GM12878 (cell line): ENCODE measurements around the gene PFKFB3. TPM values are rescaled to one million over a fixed set of nuclear protein-coding genes. Genes with fewer than 3 reads are reported as not detected.

ENCODE experiments used
- ATAC-seq: fragments of 200-7000 bp; cut with Tn5 transposase; 3 replicates; pipeline ENCODE4 v1.9.1; 2020; ENCODE audit warnings: mild to moderate bottlenecking, moderate library complexity
- BruUV-seq: library from RNA; stranded (reverse); fragments of 400-500 nt; replicated peaks from 2 replicates; lab custom pipeline; 2021; lab: Mats Ljungman, UMichigan
- CTCF ChIA-PET: fragments of 300-600 bp; sonication (Branson Sonifier 250); formaldehyde crosslinking; extraction: SDS; loops from one replicate; lab custom pipeline; 2021; ENCODE audit warnings: inconsistent platforms; lab: Yijun Ruan, JAX
- POLR2A ChIA-PET: fragments of 350-600 bp; formaldehyde crosslinking; extraction: SDS; loops from one replicate; lab custom pipeline; 2021; ENCODE audit warnings: inconsistent platforms; lab: Charles Lee
- RAD21 ChIA-PET: fragments of 300-600 bp; sonication (Branson Sonifier 250); formaldehyde crosslinking; loops from one replicate; lab custom pipeline; 2023; ENCODE audit warnings: antibody characterized with exemption; ENCODE audit not compliant: unreplicated experiment; lab: Charles Lee
- SMC1A ChIA-PET: fragments of 300-600 bp; sonication (Branson Sonifier 250); formaldehyde crosslinking; loops from one replicate; lab custom pipeline; 2023; ENCODE audit not compliant: unreplicated experiment, uncharacterized antibody; lab: Charles Lee
- DNase-seq: peaks from one replicate; pipeline ENCODE4 v3.0.0-alpha.2; 2011; ENCODE audit warnings: low read depth, low spot score
- FAIRE-seq: peaks from 3 replicates; lab custom pipeline; 2011; peaks lifted over from hg19 to GRCh38; lab: Jason Lieb, UNC
- H2AFZ ChIP-seq: 2 replicates; pipeline ENCODE4 v1.6.0; 2011; ENCODE audit warnings: low read depth, low read length, control low read depth; ENCODE audit not compliant: control insufficient read depth
- H3K27ac ChIP-seq: 2 replicates; pipeline ENCODE4 v1.5.1; 2011; ENCODE audit warnings: control low read depth; ENCODE audit not compliant: control insufficient read depth, insufficient read depth
- H3K27me3 ChIP-seq, 2 experiments: replicated peaks in 1 of 2; 2 replicates each; pipeline versions ENCODE4 v1.6.0 to v1.6.1; 2011; ENCODE audit warnings: low read length in 1 of 2; ENCODE audit not compliant: control insufficient read depth in 2 of 2, insufficient read depth in 2 of 2
- H3K36me3 ChIP-seq, 2 experiments: 2 replicates each; pipeline ENCODE4 v1.5.1; 2011; ENCODE audit warnings: low read length in 1 of 2; ENCODE audit not compliant: control insufficient read depth in 2 of 2, insufficient read depth in 2 of 2
- H3K4me1 ChIP-seq: 2 replicates; pipeline ENCODE4 v1.6.1; 2011; ENCODE audit warnings: mild to moderate bottlenecking, low read length, moderate library complexity, mixed read lengths; ENCODE audit not compliant: control insufficient read depth, insufficient read depth
- H3K4me2 ChIP-seq: 2 replicates; pipeline ENCODE4 v1.6.0; 2011; ENCODE audit warnings: control low read depth; ENCODE audit not compliant: control insufficient read depth, insufficient read depth
- H3K4me3 ChIP-seq: fragments of 200-600 bp; sonication (generic); 2 replicates; pipeline ENCODE4 v1.5.1; 2016
- H3K79me2 ChIP-seq: 2 replicates; pipeline ENCODE4 v1.6.0; 2011; ENCODE audit warnings: low read length; ENCODE audit not compliant: control insufficient read depth, insufficient read depth
- H3K9ac ChIP-seq: 2 replicates; pipeline ENCODE4 v1.8.0; 2011; ENCODE audit warnings: low read length, control low read depth, mixed read lengths; ENCODE audit not compliant: control insufficient read depth, insufficient read depth
- H3K9me3 ChIP-seq: replicated peaks from 3 replicates; pipeline ENCODE4 v1.5.1; 2011; ENCODE audit warnings: mild to moderate bottlenecking, low read length; ENCODE audit not compliant: control insufficient read depth, insufficient read depth
- H4K20me1 ChIP-seq: 2 replicates; pipeline ENCODE4 v1.6.0; 2011; ENCODE audit not compliant: control insufficient read depth, insufficient read depth
- CBX5 ChIP-seq: sonication (generic); IDR thresholded peaks from 2 replicates; pipeline ENCODE4 v1.6.1; 2016; ENCODE audit warnings: low read depth, moderate library complexity, mild to moderate bottlenecking, inconsistent platforms
- CHD2 ChIP-seq: IDR thresholded peaks from 2 replicates; pipeline ENCODE4 v1.6.1; 2011; ENCODE audit warnings: low read depth, low read length, improper control_type of control experiment, borderline replicate concordance
- EP300 ChIP-seq, 2 experiments: fragments of 150-350 bp in 1 of 2; IDR thresholded peaks; 2 replicates each; pipeline ENCODE4 v1.6.1; 2011 to 2012; ENCODE audit warnings: low read depth in 2 of 2, low read length in 2 of 2, borderline replicate concordance in 1 of 2, improper control_type of control experiment in 1 of 2, inconsistent platforms in 1 of 2; ENCODE audit not compliant: control insufficient read depth in 1 of 2
- IRF5 ChIP-seq: fragments of 450-650 bp; IDR thresholded peaks from 2 replicates; pipeline ENCODE4 v1.6.1; 2017; ENCODE audit warnings: borderline replicate concordance
- WGBS: methylation state at CpG from one replicate; pipeline ENCODE4 v1.1.6; 2016; ENCODE audit warnings: low lambda C conversion rate; ENCODE audit not compliant: insufficient replicate concordance, insufficient coverage; ENCODE audit errors: missing lambda C conversion rate; 5-methylcytosine and 5-hydroxymethylcytosine counted together
- in situ Hi-C: fragments of 300-500 bp; cut with MboI; formaldehyde crosslinking; loops from 9 replicates; pipeline ENCODE4 v1.14.3; 2018; ENCODE audit warnings: mixed read lengths
- intact Hi-C: fragments of 100-400 bp; cut with micrococcal nuclease; formaldehyde crosslinking; loops from one replicate; pipeline ENCODE4 v1.14.2; 2022; ENCODE audit not compliant: unreplicated experiment
- polyA plus RNA-seq, 11 experiments: library from polyadenylated mRNA; depleted of rRNA in 4 of 11; unstranded in 6 of 11; stranded (reverse) in 5 of 11; fragments of >200 nt; fragmentation: Nextera tagmentation in 4 of 11; fragmentation: Illumina TruSeq in 1 of 11; extraction: Ambion mirVana in 4 of 11; extraction: Trizol in 1 of 11; gene quantifications; 1 replicate in 1 of 11; 2 replicates in 10 of 11; pipeline versions ENCODE4 v1.2.1 to v1.2.3, GENCODE V29; 2011 to 2016; ENCODE audit warnings: inconsistent platforms in 2 of 11, missing spikeins in 2 of 11, low read depth in 1 of 11
- total RNA-seq, 4 experiments: library from RNA; depleted of rRNA in 3 of 4; stranded (reverse); fragments of >200 nt in 3 of 4; fragmentation: Illumina TruSeq in 1 of 4; extraction: Trizol in 1 of 4; gene quantifications; 2 replicates each; pipeline versions ENCODE4 v1.2.1 to v1.2.3, GENCODE V29; 2013 to 2021

PFKFB3 gene
- total and polyA plus RNA-seq, 10 of the 15 experiments (the other 5 are each of a cell fraction or from before 2014, with no cell fraction given), result 1.6 to 46.7 (median 13.7) TPM

- Histone ChIP-seq H3K4me3 (no peak overlapping the region), H4K20me1 (no peaks in the 10 kb centered on the region), H3K27me3 (no peaks in the 10 kb centered on the region)
- ATAC-seq (no peak), DNase-seq (no peak)
- no TSS peak for BruUV-seq
- TF ChIP-seq IRF5 (no peak), CHD2 (no peak), CBX5 (no peak), EP300 (IDR thresholded peaks at IDR 0.05; ENCODE audit: borderline replicate concordance in 1 of 2, control insufficient read depth in 1 of 2, low read depth in 2 of 2, low read length in 2 of 2) (no peak)
- TF ChIP-seq, all 136 proteins: peak for 0
- Histone ChIP-seq H3K36me3 (peaks cover 0 to 2% of the 10 kb centered on the region in 2 experiments; a peak in 2 of 4 replicates), H3K79me2 (no peaks in the 10 kb centered on the region), H3K4me1 (peaks cover 11% of the 10 kb centered on the region), H3K27ac (no peak overlapping the region), H3K9me3 (no peaks in the 10 kb centered on the region), H2AFZ (no peak overlapping the region), H3K9ac (no peak overlapping the region), H3K4me2 (no peak overlapping the region)
- 71% methylated on average over 9 of the region's 9 CpGs for WGBS
- ChIA-PET RAD21 (interaction anchor here (1.0 kb wide), 1 partner anchor 16 kb away, joined by 3 read pairs; the partner anchor contains the start of gene PFKFB3), SMC1A (interaction anchor here (1.0 to 1.1 kb wide), 2 partner anchors 12 to 214 kb away, joined by 3 read pairs; no protein-coding TSS in a partner anchor), CTCF (interaction anchor here (0.6 to 1.5 kb wide), 5 partner anchors 13 to 219 kb away, joined by 3 to 5 read pairs (median 3); no protein-coding TSS in a partner anchor), POLR2A (interaction anchor here (1.1 kb wide), 1 partner anchor 14 kb away, joined by 3 read pairs; no protein-coding TSS in a partner anchor)
- intact Hi-C loops, result no loop called here
- in situ Hi-C loops, result no loop called here
- FAIRE-seq, result no peak
Measured at GRCh38 chr10:6186894-6187256, 15.9 kb upstream of the PFKFB3 start.
